OCI-LY1 (cell line): ENCODE results near the gene MPV17L2.

Experiments used
- H2AFZ ChIP-seq: fragments of 200-600 bp; sonication (generic), shearing (Covaris generic); 2 replicates; pipeline ENCODE4 v1.6.0; 2014; ENCODE audit warnings: antibody characterized with exemption, mild to moderate bottlenecking, low read length
- H3F3A ChIP-seq: fragments of 200-600 bp; sonication (generic), shearing (Covaris generic); 2 replicates; pipeline ENCODE4 v1.6.0; 2014; ENCODE audit warnings: mild to moderate bottlenecking, antibody characterized with exemption, low read length, moderate library complexity; ENCODE audit not compliant: insufficient read depth
- H3K27ac ChIP-seq: fragments of 200-600 bp; sonication (generic); 2 replicates; pipeline ENCODE4 v1.5.1; 2014; ENCODE audit warnings: low read length, mixed run types, mild to moderate bottlenecking, low read depth; ENCODE audit not compliant: poor library complexity, severe bottlenecking
- H3K27me3 ChIP-seq: fragments of 200-600 bp; sonication (generic); 2 replicates; pipeline ENCODE4 v1.6.0; 2014; ENCODE audit warnings: antibody characterized with exemption, mild to moderate bottlenecking, low read length, moderate library complexity; ENCODE audit not compliant: insufficient read depth
- H3K36me3 ChIP-seq: fragments of 200-600 bp; sonication (generic); 2 replicates; pipeline ENCODE4 v1.6.1; 2014; ENCODE audit warnings: mild to moderate bottlenecking, antibody characterized with exemption, low read length, moderate library complexity, mixed read lengths; ENCODE audit not compliant: insufficient read depth
- H3K4me1 ChIP-seq: fragments of 200-600 bp; sonication (generic); 2 replicates; pipeline ENCODE4 v1.5.1; 2014; ENCODE audit warnings: mild to moderate bottlenecking, low read length, moderate library complexity; ENCODE audit not compliant: insufficient read depth, severe bottlenecking
- H3K4me2 ChIP-seq: fragments of 200-600 bp; sonication (generic), shearing (Covaris generic); 2 replicates; pipeline ENCODE4 v1.6.1; 2014; ENCODE audit warnings: low read length
- H3K4me3 ChIP-seq: fragments of 200-600 bp; sonication (generic); 2 replicates; pipeline ENCODE4 v1.5.1; 2014; ENCODE audit warnings: low read length, low read depth, mild to moderate bottlenecking, mixed read lengths; ENCODE audit not compliant: poor library complexity, severe bottlenecking
- H3K79me2 ChIP-seq: fragments of 200-600 bp; shearing (Covaris generic); 2 replicates; pipeline ENCODE4 v1.6.1; 2016; ENCODE audit warnings: mixed run types, low read length, mixed read lengths; ENCODE audit not compliant: insufficient read depth
- H3K9ac ChIP-seq: fragments of 200-600 bp; sonication (generic), shearing (Covaris generic); 2 replicates; pipeline ENCODE4 v1.6.1; 2014; ENCODE audit warnings: mild to moderate bottlenecking, low read length, mixed read lengths
- H3K9me2 ChIP-seq: fragments of 200-600 bp; sonication (generic), shearing (Covaris generic); 2 replicates; pipeline ENCODE4 v1.6.1; 2014; ENCODE audit warnings: low read depth, mild to moderate bottlenecking, low read length, mixed read lengths
- H3K9me3 ChIP-seq: fragments of 200-600 bp; shearing (Covaris generic); 2 replicates; pipeline ENCODE4 v1.6.1; 2014; ENCODE audit warnings: low read length, mixed read lengths
- H4K20me1 ChIP-seq: fragments of 200-600 bp; sonication (generic), shearing (Covaris generic); 2 replicates; pipeline ENCODE4 v1.6.0; 2016; ENCODE audit warnings: mild to moderate bottlenecking, low read length; ENCODE audit not compliant: insufficient read depth
- EZH2 ChIP-seq: fragments of 200-600 bp; sonication (generic), shearing (Covaris generic); IDR thresholded peaks from 2 replicates; pipeline ENCODE4 v1.8.0; 2017; ENCODE audit warnings: borderline replicate concordance, mixed run types, mild to moderate bottlenecking, antibody characterized with exemption, low read length, moderate library complexity, mixed read lengths
- TF ChIP-seq, protein P1 (sequence below): fragments of 200-600 bp; sonication (generic), shearing (Covaris generic); IDR thresholded peaks from 2 replicates; pipeline ENCODE4 v1.5.1; 2017; ENCODE audit warnings: mild to moderate bottlenecking, antibody characterized with exemption, low read length, moderate library complexity, mixed read lengths

The MPV17L2 gene

DNA sequence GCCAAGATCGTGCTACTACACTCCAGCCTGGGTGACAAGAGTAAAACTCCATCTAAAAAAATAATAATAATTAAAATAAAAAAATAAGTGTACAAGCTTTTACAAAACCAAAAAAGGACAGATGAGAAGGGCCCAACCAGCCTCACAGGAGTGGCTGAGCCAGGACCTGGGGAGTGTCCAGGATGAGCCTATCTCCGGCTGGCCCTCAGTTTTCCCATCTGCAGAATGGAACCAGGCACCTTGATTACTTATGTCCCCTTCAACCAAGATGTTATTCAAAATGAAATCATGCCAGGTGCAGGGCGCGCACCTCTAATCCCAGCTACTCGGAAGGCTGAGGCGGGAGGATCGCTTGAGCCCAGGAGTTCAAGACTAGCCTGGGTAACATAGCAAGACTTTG lies 28.9 kb upstream of the MPV17L2 start:
- Histone ChIP-seq H3K36me3 (peaks cover 50% of the 10 kb centered on the region), H3K9me2 (no peaks in the 10 kb centered on the region), H3K9me3 (no peaks in the 10 kb centered on the region), H3K4me2 (no peak overlapping the region), H3K27me3 (no peaks in the 10 kb centered on the region), H3F3A (no peaks in the 10 kb centered on the region), H3K4me1 (peaks cover 28% of the 10 kb centered on the region), H3K9ac (no peak overlapping the region), H4K20me1 (no peaks in the 10 kb centered on the region), H3K79me2 (no peaks in the 10 kb centered on the region), H2AFZ (no peak overlapping the region), H3K4me3 (no peak overlapping the region), H3K27ac (no peak overlapping the region)
- TF ChIP-seq, protein P1, sequence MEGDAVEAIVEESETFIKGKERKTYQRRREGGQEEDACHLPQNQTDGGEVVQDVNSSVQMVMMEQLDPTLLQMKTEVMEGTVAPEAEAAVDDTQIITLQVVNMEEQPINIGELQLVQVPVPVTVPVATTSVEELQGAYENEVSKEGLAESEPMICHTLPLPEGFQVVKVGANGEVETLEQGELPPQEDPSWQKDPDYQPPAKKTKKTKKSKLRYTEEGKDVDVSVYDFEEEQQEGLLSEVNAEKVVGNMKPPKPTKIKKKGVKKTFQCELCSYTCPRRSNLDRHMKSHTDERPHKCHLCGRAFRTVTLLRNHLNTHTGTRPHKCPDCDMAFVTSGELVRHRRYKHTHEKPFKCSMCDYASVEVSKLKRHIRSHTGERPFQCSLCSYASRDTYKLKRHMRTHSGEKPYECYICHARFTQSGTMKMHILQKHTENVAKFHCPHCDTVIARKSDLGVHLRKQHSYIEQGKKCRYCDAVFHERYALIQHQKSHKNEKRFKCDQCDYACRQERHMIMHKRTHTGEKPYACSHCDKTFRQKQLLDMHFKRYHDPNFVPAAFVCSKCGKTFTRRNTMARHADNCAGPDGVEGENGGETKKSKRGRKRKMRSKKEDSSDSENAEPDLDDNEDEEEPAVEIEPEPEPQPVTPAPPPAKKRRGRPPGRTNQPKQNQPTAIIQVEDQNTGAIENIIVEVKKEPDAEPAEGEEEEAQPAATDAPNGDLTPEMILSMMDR = no peak
- no peak for TF ChIP-seq EZH2

DNA sequence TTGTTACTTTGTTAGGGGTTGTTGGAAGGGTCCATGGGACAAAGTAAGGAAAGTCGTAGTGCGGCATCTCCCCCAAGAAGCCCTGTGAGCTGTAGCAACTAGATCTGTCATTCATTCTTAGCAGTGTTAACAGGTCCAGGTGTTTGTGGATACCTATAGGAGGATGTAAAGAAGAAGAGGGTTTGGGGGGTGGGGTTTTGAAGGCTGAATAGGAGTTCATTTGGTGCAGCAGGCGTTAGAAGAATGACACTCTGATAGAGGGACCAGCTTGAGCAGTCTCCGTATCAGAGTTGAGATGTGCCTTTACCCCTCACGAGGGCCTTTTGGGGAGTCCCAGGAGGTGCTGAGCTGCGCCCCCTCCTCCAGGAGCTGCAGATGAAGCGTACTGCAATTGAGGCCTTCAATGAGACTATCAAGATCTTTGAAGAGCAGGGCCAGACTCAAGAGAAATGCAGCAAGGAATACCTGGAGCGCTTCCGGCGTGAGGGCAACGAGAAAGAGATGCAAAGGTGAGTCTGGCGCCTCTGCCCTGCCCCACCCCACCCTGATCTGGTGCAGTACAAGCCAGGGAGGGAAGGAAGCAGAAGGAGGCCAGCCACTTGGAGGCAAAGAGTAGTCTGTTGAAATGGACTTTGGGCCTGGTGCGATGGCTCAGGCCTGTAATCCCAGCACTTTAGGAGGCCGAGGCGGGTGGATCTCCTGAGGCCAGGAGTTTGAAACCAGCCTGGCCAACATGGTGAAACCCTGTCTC lies 27.0 kb upstream of the MPV17L2 start:
- no peaks in the 10 kb centered on the region for H4K20me1 ChIP-seq
- no peak overlapping the region for H3K4me3 ChIP-seq
- no peaks in the 10 kb centered on the region for H3K9me3 ChIP-seq
- no peak for TF ChIP-seq EZH2
- TF ChIP-seq, protein P1 = no peak
- no peaks in the 10 kb centered on the region for H3F3A ChIP-seq
- H3K27ac ChIP-seq = no peak overlapping the region
- H3K9me2 ChIP-seq = no peaks in the 10 kb centered on the region
- H3K27me3 ChIP-seq = no peaks in the 10 kb centered on the region
- peaks cover 37% of the 10 kb centered on the region for H3K4me1 ChIP-seq
- no peak overlapping the region for H3K4me2 ChIP-seq
- H2AFZ ChIP-seq = no peak overlapping the region
- H3K36me3 ChIP-seq = peaks cover 50% of the 10 kb centered on the region
- H3K79me2 ChIP-seq = no peaks in the 10 kb centered on the region
- H3K9ac ChIP-seq = no peak overlapping the region

DNA sequence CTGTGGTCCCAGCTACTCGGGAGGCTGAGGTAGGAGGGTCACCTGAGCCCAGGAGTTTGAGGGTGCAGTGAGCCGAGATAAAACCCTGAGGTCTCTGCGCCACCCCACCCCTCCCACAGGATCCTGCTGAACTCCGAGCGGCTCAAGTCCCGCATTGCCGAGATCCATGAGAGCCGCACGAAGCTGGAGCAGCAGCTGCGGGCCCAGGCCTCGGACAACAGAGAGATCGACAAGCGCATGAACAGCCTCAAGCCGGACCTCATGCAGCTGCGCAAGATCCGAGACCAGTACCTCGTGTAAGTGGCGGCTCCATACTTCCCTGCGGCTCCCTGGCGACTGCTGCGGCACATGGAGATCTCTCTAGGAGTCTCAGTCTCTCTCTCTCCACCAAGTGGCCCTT lies 26.0 kb upstream of the MPV17L2 start:
- TF ChIP-seq, protein P1 = no peak
- no peak for TF ChIP-seq EZH2

More for the DNA sequence above, 26.0 kb upstream of the MPV17L2 start:
- Histone ChIP-seq H4K20me1 (no peaks in the 10 kb centered on the region), H3F3A (no peaks in the 10 kb centered on the region), H3K36me3 (peaks cover 46% of the 10 kb centered on the region), H3K79me2 (no peaks in the 10 kb centered on the region), H3K9me2 (no peaks in the 10 kb centered on the region), H3K4me1 (peaks cover 40% of the 10 kb centered on the region), H3K9ac (no peak overlapping the region), H2AFZ (no peak overlapping the region), H3K4me3 (no peak overlapping the region), H3K27ac (no peak overlapping the region), H3K27me3 (no peaks in the 10 kb centered on the region), H3K9me3 (no peaks in the 10 kb centered on the region), H3K4me2 (no peak overlapping the region)
